ENCODE measurements around the gene OTOA. TPM values are rescaled to one million over a fixed set of nuclear protein-coding genes. Genes with fewer than 3 reads are reported as not detected.

The OTOA gene
- total and polyA plus RNA-seq, 2 donors (not counting 3 experiments of a cell fraction or from before 2014, with no cell fraction given) = 0.22 TPM; not detected in 1

- Histone ChIP-seq H3K4me2 (ENCODE audit: insufficient read depth, low read length) (no peak overlapping the region), H3K9me3 (replicated peaks; ENCODE audit: control insufficient read depth, insufficient read depth, low read length) (no peaks in the 10 kb centered on the region), H3K4me3 (replicated peaks in 1 of 3; ENCODE audit: insufficient read depth in 1 of 3, low read depth in 1 of 3, low read length in 3 of 3) (no peak overlapping the region), H2AFZ (ENCODE audit: low read depth, low read length) (no peak overlapping the region), H4K20me1 (replicated peaks; ENCODE audit: control insufficient read depth, extremely low read depth, insufficient read depth, low read length) (no peaks in the 10 kb centered on the region), H3K27me3 (ENCODE audit: control insufficient read depth in 2 of 2, insufficient read depth in 2 of 2, low read length in 2 of 2) (no peaks in the 10 kb centered on the region), H3K9me1 (replicated peaks; ENCODE audit: control insufficient read depth, extremely low read depth, insufficient read depth, low read length) (no peaks in the 10 kb centered on the region), H3K79me2 (ENCODE audit: control insufficient read depth, insufficient read depth, low read length) (no peaks in the 10 kb centered on the region), H3K27ac (ENCODE audit: insufficient read depth, low read depth, low read length) (no peak overlapping the region), H3K36me3 (ENCODE audit: control insufficient read depth in 2 of 2, extremely low read depth in 1 of 2, insufficient read depth in 2 of 2, low read length in 2 of 2) (no peaks in the 10 kb centered on the region), H3K4me1 (ENCODE audit: control insufficient read depth, extremely low read depth, insufficient read depth, low read length) (no peaks in the 10 kb centered on the region), H3K9ac (replicated peaks; ENCODE audit: extremely low read depth, insufficient read depth, low read length) (no peak overlapping the region)
- CTCF ChIA-PET = interaction anchor here (0.6 to 4.8 kb wide), 9 partner anchors 10 to 125 kb away, joined by 3 to 59 read pairs (median 6); no protein-coding TSS in a partner anchor
- POLR2A ChIA-PET = no interaction called here
- no TSS peak for BruUV-seq (replicated peaks)
- DNase-seq (ENCODE audit: low read depth, low spot score) (peak; percentile 74), FAIRE-seq (peak; percentile 70)
- dilution Hi-C loops (cut with MboI; ENCODE audit: extremely low pct_ligation_motif_present, low sequenced_read_pairs) = no loop called here
- TF ChIP-seq, protein P1, sequence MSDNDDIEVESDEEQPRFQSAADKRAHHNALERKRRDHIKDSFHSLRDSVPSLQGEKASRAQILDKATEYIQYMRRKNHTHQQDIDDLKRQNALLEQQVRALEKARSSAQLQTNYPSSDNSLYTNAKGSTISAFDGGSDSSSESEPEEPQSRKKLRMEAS (IDR thresholded peaks at IDR 0.05; ENCODE audit: insufficient read depth, insufficient read length) = no peak
- peak; percentile 73 for TF ChIP-seq CTCF (IDR thresholded peaks at IDR 0.05; ENCODE audit: extremely low read depth in 1 of 2, insufficient read depth in 1 of 2, low read depth in 1 of 2, low read length in 2 of 2)
- TF ChIP-seq POLR2AphosphoS5 (IDR thresholded peaks at IDR 0.05; ENCODE audit: insufficient read depth, low read depth, low read length) = no peak
- intact Hi-C loops (cut with micrococcal nuclease) = loop anchor here (1.0 to 10.0 kb wide), 3 partner anchors 51 to 124 kb away; no protein-coding TSS in a partner anchor
Measured at GRCh38 chr16:21708533-21709115, 44.9 kb downstream of the OTOA start.

GRCh38 chr16:21710938-21711337 is 47.2 kb downstream of the OTOA start:
- no TSS peak for BruUV-seq (replicated peaks)
- no peaks in the 10 kb centered on the region for H3K79me2 ChIP-seq (ENCODE audit: control insufficient read depth, insufficient read depth, low read length)
- POLR2A ChIA-PET = no interaction called here
- intact Hi-C loops (cut with micrococcal nuclease) (no loop called here), dilution Hi-C loops (cut with MboI; ENCODE audit: extremely low pct_ligation_motif_present, low sequenced_read_pairs) (no loop called here)
- CTCF ChIA-PET = interaction anchor here (1.0 to 3.1 kb wide), 6 partner anchors 9 to 478 kb away, joined by 3 to 13 read pairs (median 6); no protein-coding TSS in a partner anchor
- H3K9ac ChIP-seq (replicated peaks; ENCODE audit: extremely low read depth, insufficient read depth, low read length) = no peak overlapping the region
- DNase-seq (ENCODE audit: low read depth, low spot score) (no peak), FAIRE-seq (no peak)
- H3K4me3 ChIP-seq (replicated peaks in 1 of 3; ENCODE audit: insufficient read depth in 1 of 3, low read depth in 1 of 3, low read length in 3 of 3) = no peak overlapping the region
- H4K20me1 ChIP-seq (replicated peaks; ENCODE audit: control insufficient read depth, extremely low read depth, insufficient read depth, low read length) = no peaks in the 10 kb centered on the region
- no peaks in the 10 kb centered on the region for H3K36me3 ChIP-seq (ENCODE audit: control insufficient read depth in 2 of 2, extremely low read depth in 1 of 2, insufficient read depth in 2 of 2, low read length in 2 of 2)
- no peaks in the 10 kb centered on the region for H3K27me3 ChIP-seq (ENCODE audit: control insufficient read depth in 2 of 2, insufficient read depth in 2 of 2, low read length in 2 of 2)
- H3K4me1 ChIP-seq (ENCODE audit: control insufficient read depth, extremely low read depth, insufficient read depth, low read length) = no peaks in the 10 kb centered on the region
- no peaks in the 10 kb centered on the region for H3K9me3 ChIP-seq (replicated peaks; ENCODE audit: control insufficient read depth, insufficient read depth, low read length)
- no peak overlapping the region for H2AFZ ChIP-seq (ENCODE audit: low read depth, low read length)
- H3K4me2 ChIP-seq (ENCODE audit: insufficient read depth, low read length) = no peak overlapping the region
- no peak overlapping the region for H3K27ac ChIP-seq (ENCODE audit: insufficient read depth, low read depth, low read length)
- no peaks in the 10 kb centered on the region for H3K9me1 ChIP-seq (replicated peaks; ENCODE audit: control insufficient read depth, extremely low read depth, insufficient read depth, low read length)
- TF ChIP-seq POLR2AphosphoS5 (IDR thresholded peaks at IDR 0.05; ENCODE audit: insufficient read depth, low read depth, low read length) = no peak
- no peak for TF ChIP-seq MYC (IDR thresholded peaks at IDR 0.05; ENCODE audit: low read depth, low read length)
- no peak for TF ChIP-seq FOS (IDR thresholded peaks at IDR 0.05; ENCODE audit: borderline replicate concordance, insufficient read depth, low read length)
- TF ChIP-seq, protein P1 (IDR thresholded peaks at IDR 0.05; ENCODE audit: insufficient read depth, insufficient read length) = no peak
- TF ChIP-seq EZH2 (IDR thresholded peaks at IDR 0.05; ENCODE audit: borderline replicate concordance, low read depth, low read length, severe bottlenecking) = no peak
- TF ChIP-seq CTCF (IDR thresholded peaks at IDR 0.05; ENCODE audit: extremely low read depth in 1 of 2, insufficient read depth in 1 of 2, low read depth in 1 of 2, low read length in 2 of 2) = no peak
- no peak for TF ChIP-seq POLR2A (IDR thresholded peaks at IDR 0.05; ENCODE audit: low read depth, low read length)
- no peak for TF ChIP-seq JUN (IDR thresholded peaks at IDR 0.05; ENCODE audit: borderline replicate concordance, insufficient read depth, insufficient read length, low read depth)
- TF ChIP-seq GATA2 (IDR thresholded peaks at IDR 0.05; ENCODE audit: insufficient read depth, insufficient read length, low read depth, low read length) = no peak

Measured in endothelial cell of umbilical vein (primary cell).